Neural progenitor cell (in vitro differentiated cells): ENCODE measurements around the gene RSL1D1. TPM values are rescaled to one million over a fixed set of nuclear protein-coding genes. Genes with fewer than 3 reads are reported as not detected.
A peak's percentile ranks its signal among the peaks of the same experiment; 100 is the strongest.

Source experiments
- DNase-seq: peaks from one replicate; pipeline ENCODE4 v3.0.0-alpha.2; 2016; ENCODE audit warnings: low spot score
- H2AFZ ChIP-seq: fragments of 200-600 bp; sonication (generic); replicated peaks from 2 replicates; pipeline ENCODE4 v1.6.1; 2016; ENCODE audit warnings: antibody characterized with exemption
- H3F3A ChIP-seq: fragments of 200-600 bp; sonication (generic); 2 replicates; pipeline ENCODE4 v1.6.1; 2016; ENCODE audit warnings: antibody characterized with exemption, low read depth
- H3K27ac ChIP-seq: fragments of 200-600 bp; sonication (generic); 2 replicates; pipeline ENCODE4 v1.5.1; 2016; ENCODE audit warnings: mild to moderate bottlenecking
- H3K27me3 ChIP-seq: fragments of 200-600 bp; sonication (generic); 2 replicates; pipeline ENCODE4 v1.6.1; 2016; ENCODE audit warnings: mild to moderate bottlenecking, moderate library complexity
- H3K36me3 ChIP-seq: fragments of 200-600 bp; sonication (generic); 2 replicates; pipeline ENCODE4 v1.5.1; 2016
- H3K4me1 ChIP-seq: fragments of 200-600 bp; sonication (generic); 2 replicates; pipeline ENCODE4 v1.6.1; 2016; ENCODE audit warnings: mixed run types
- H3K4me2 ChIP-seq: fragments of 200-600 bp; sonication (generic); 2 replicates; pipeline ENCODE4 v1.6.1; 2016
- H3K4me3 ChIP-seq: fragments of 200-600 bp; sonication (generic); 2 replicates; pipeline ENCODE4 v1.5.1; 2016
- H3K79me2 ChIP-seq: fragments of 200-600 bp; sonication (generic); 2 replicates; pipeline ENCODE4 v1.6.1; 2016; ENCODE audit warnings: low read depth
- H3K9ac ChIP-seq: fragments of 200-600 bp; sonication (generic); 2 replicates; pipeline ENCODE4 v1.6.1; 2016
- H3K9me3 ChIP-seq: fragments of 200-600 bp; sonication (generic); 2 replicates; pipeline ENCODE4 v1.5.1; 2016; ENCODE audit warnings: low read depth
- H4K20me1 ChIP-seq: fragments of 200-600 bp; sonication (generic); 2 replicates; pipeline ENCODE4 v1.6.1; 2016; ENCODE audit warnings: low read depth
- H3K27ac Mint-ChIP-seq: 3 replicates; pipeline ENCODE4 v1.8.0; 2021; ENCODE audit warnings: mixed read lengths
- H3K27me3 Mint-ChIP-seq: 2 replicates; pipeline ENCODE4 v1.8.0; 2022; ENCODE audit warnings: low read depth, mild to moderate bottlenecking, inconsistent platforms, moderate library complexity, mixed read lengths; ENCODE audit not compliant: insufficient read depth
- H3K36me3 Mint-ChIP-seq: 3 replicates; pipeline ENCODE4 v1.8.0; 2021; ENCODE audit warnings: mixed read lengths
- H3K4me1 Mint-ChIP-seq: 3 replicates; pipeline ENCODE4 v1.8.0; 2021; ENCODE audit warnings: mixed read lengths
- H3K4me3 Mint-ChIP-seq: 3 replicates; pipeline ENCODE4 v1.8.0; 2021; ENCODE audit warnings: mild to moderate bottlenecking, moderate library complexity, mixed read lengths
- H3K9me3 Mint-ChIP-seq: 3 replicates; pipeline ENCODE4 v1.8.0; 2020; ENCODE audit warnings: mixed read lengths
- CTCF ChIP-seq: fragments of 200-600 bp; sonication (generic); IDR thresholded peaks from 2 replicates; pipeline ENCODE4 v1.5.1; 2017; ENCODE audit warnings: antibody characterized with exemption, mild to moderate bottlenecking
- EZH2 ChIP-seq: fragments of 200-600 bp; sonication (generic); IDR thresholded peaks from 2 replicates; pipeline ENCODE4 v1.6.1; 2017; ENCODE audit warnings: antibody characterized with exemption, mild to moderate bottlenecking, moderate library complexity
- EZH2phosphoT487 ChIP-seq: fragments of 200-600 bp; sonication (generic); IDR thresholded peaks from 2 replicates; pipeline ENCODE4 v1.6.1; 2017; ENCODE audit warnings: antibody characterized with exemption
- total RNA-seq: library from RNA; depleted of rRNA; stranded (reverse); fragments of >200 nt; gene quantifications from 2 replicates; pipeline ENCODE4 v1.2.3, GENCODE V29; 2015; ENCODE audit warnings: low replicate concordance

The RSL1D1 gene
- total RNA-seq, 1 donor from 2014 or later = 384 TPM

DNA sequence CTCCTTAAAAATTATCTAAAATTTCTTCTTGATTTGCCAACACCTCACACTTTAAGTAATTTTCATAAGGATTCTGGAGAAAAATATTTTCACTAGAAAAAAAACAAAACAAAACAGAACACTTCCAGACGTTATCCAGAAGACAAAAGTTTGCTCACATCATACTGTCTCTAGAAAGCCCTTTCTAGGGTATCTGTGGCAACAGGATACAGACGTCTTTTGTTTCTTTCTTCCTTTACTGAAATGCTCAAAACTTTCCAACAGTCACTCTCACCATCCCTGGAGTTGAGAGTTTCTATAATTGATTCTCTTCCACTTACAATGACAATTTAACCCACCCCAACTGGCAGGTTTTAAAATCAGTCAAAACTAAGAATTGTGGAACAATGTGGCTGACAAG lies 56.9 kb downstream of the RSL1D1 start:
- Mint-ChIP-seq H3K27me3 (no peaks in the 10 kb centered on the region), H3K9me3 (no peaks in the 10 kb centered on the region), H3K4me3 (peak overlapping the region; percentile 92), H3K36me3 (peaks cover 7% of the 10 kb centered on the region), H3K27ac (no peak overlapping the region), H3K4me1 (peaks cover 47% of the 10 kb centered on the region)
- H2AFZ ChIP-seq = no peak overlapping the region
- H3K79me2 ChIP-seq = peaks cover 90% of the 10 kb centered on the region
- H3K4me3 ChIP-seq = no peak overlapping the region
- no peak for DNase-seq
- no peaks in the 10 kb centered on the region for H3K27me3 ChIP-seq
- H3K9ac ChIP-seq = no peak overlapping the region
- no peaks in the 10 kb centered on the region for H3K36me3 ChIP-seq
- H3K9me3 ChIP-seq = no peaks in the 10 kb centered on the region
- TF ChIP-seq EZH2phosphoT487 (no peak), CTCF (no peak), EZH2 (no peak)
- peak overlapping the region; percentile 9 for H3K27ac ChIP-seq
- H3K4me1 ChIP-seq = peaks cover 24% of the 10 kb centered on the region
- H3K4me2 ChIP-seq = peak overlapping the region; percentile 6
- H4K20me1 ChIP-seq = peaks cover 67% of the 10 kb centered on the region
- H3F3A ChIP-seq = peaks cover 46% of the 10 kb centered on the region

DNA sequence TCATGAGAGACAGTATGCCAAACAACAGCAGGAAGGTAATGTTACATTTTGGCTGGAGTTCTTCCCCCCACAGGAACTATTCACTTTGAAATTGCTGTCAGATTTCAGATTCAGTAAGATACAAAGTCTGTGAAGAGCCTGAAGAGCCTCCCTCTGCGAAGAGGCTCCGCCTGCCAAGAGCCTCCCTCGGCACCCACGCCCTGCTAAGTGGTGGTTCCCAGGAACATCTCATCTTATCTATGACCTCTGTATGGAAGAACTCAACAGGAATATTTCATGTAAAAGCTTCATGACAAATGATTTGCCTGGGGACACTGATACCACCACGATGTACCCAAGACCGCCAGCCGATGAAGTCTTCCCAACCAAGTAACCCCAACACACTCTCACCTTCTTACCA lies 57.5 kb downstream of the RSL1D1 start:
- Histone ChIP-seq H3K79me2 (peaks cover 90% of the 10 kb centered on the region), H3K27me3 (no peaks in the 10 kb centered on the region), H3K36me3 (no peaks in the 10 kb centered on the region), H3K9ac (no peak overlapping the region), H4K20me1 (peaks cover 73% of the 10 kb centered on the region), H2AFZ (no peak overlapping the region), H3K4me1 (peaks cover 20% of the 10 kb centered on the region), H3K27ac (no peak overlapping the region), H3K4me2 (no peak overlapping the region), H3K9me3 (no peaks in the 10 kb centered on the region), H3F3A (peaks cover 43% of the 10 kb centered on the region), H3K4me3 (no peak overlapping the region)
- H3K4me3 Mint-ChIP-seq = no peak overlapping the region
- H3K9me3 Mint-ChIP-seq = no peaks in the 10 kb centered on the region
- H3K36me3 Mint-ChIP-seq = peaks cover 7% of the 10 kb centered on the region
- no peaks in the 10 kb centered on the region for H3K27me3 Mint-ChIP-seq
- H3K4me1 Mint-ChIP-seq = peaks cover 43% of the 10 kb centered on the region
- TF ChIP-seq CTCF (no peak), EZH2 (no peak), EZH2phosphoT487 (no peak)
- H3K27ac Mint-ChIP-seq = no peak overlapping the region
- no peak for DNase-seq

- no peak for DNase-seq
These were observed 58.7 kb downstream of the RSL1D1 start for GRCh38 chr16:11792410-11793241.

More at GRCh38 chr16:11792410-11793241, 58.7 kb downstream of the RSL1D1 start:
- Histone ChIP-seq H4K20me1 (peaks cover 84% of the 10 kb centered on the region), H3K9me3 (no peaks in the 10 kb centered on the region), H3F3A (peaks cover 32% of the 10 kb centered on the region), H3K36me3 (no peaks in the 10 kb centered on the region), H3K4me2 (no peak overlapping the region), H3K4me1 (peaks cover 14% of the 10 kb centered on the region), H3K27ac (peak overlapping the region; percentile 93), H3K27me3 (no peaks in the 10 kb centered on the region), H2AFZ (no peak overlapping the region), H3K9ac (peak overlapping the region; percentile 17), H3K79me2 (peaks cover 92% of the 10 kb centered on the region), H3K4me3 (no peak overlapping the region)
- no peak overlapping the region for H3K27ac Mint-ChIP-seq
- no peaks in the 10 kb centered on the region for H3K27me3 Mint-ChIP-seq
- no peaks in the 10 kb centered on the region for H3K9me3 Mint-ChIP-seq
- no peak overlapping the region for H3K4me3 Mint-ChIP-seq
- peaks cover 11% of the 10 kb centered on the region for H3K36me3 Mint-ChIP-seq
- TF ChIP-seq EZH2 = no peak
- TF ChIP-seq EZH2phosphoT487 = no peak
- TF ChIP-seq CTCF = no peak
- H3K4me1 Mint-ChIP-seq = peaks cover 35% of the 10 kb centered on the region
